ENCODE results near the gene TCEAL6.
A peak's percentile ranks its signal among the peaks of the same experiment; 100 is the strongest.
"Not testable (repeated sequence)": the region's sequence is repeated elsewhere in the genome, so short reads cannot be mapped to it uniquely, and the experiment has no call there.

The TCEAL6 gene

GRCh38 chrX:102142274-102142673 is at the start of gene TCEAL6:
Gene TCEAL6 (minus strand): TSS chrX:102142481.
- not testable (repeated sequence) for DNase-seq

- no peak for DNase-seq
These were observed 43.9 kb upstream of the TCEAL6 start for GRCh38 chrX:102185967-102186720.

DNA sequence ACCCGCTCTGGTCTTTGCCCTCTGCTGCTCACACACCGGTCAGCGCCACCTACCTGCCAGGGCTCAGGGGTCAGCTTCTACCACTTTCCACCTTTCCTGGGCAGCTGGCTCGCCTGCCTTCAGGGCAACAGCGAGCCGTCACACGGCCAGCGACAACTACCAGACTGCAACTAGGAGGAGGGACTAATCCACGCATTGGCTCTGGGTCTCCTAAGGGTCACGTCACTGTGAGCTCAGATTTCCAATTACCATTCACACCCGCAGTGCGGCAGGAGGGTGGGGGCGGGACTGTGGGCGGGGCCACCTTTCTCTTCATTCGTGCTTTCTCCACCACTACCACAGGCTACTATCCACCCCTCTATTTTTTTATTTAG is 13.5 kb upstream of the TCEAL6 start, which contains the start of gene BEX5:
TSS of gene BEX5 (minus strand) at position 172 of the 374 bp plus-strand sequence. CDS start 1,712 bp downstream, outside the sequence.
- DNase-seq, result peak; percentile 65

DNA sequence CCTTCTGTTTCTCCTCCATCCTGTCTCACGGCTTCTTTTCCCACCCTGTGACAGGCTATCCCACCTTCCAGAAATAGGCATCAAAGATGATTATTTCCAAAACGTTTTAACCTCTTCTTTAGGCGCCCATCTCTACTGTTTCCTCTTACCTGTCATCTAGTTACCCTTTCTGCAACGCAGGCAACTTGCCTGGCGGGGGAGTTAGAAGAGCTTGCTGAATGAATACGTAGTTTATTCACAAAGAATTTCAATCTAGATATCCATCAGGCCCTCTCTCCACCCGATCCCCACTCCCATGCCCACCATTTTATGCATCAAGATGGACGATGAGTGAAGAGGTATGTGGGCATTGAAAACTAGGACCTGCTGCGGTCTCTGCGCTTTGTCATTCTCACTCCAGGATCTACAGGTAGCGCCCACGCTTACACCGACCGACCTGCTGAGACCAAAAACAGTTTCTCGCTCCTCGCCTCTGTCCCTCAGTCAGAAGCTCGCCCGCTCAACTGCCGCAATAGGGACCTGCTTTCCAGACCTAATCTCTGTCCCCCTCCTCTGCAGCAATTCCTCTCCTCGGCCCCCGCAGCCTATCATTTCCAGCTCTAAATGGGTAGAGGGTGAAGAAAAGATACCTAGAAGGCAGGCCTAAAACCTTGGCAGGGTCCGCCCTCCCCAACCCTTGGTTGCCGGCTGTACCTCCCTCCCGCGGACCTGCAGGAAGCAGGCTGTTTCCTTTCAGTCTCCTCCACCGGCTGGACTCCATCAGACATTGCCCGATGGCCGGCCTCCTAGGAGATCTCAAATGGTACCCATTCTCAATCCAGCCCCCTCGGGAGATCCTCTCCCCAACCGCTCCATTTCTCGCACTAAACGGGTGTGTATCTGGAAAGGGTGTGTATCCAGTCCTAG is 12.9 kb upstream of the TCEAL6 start:
- DNase-seq, result peak; percentile 15

- DNase-seq, result no peak
These were observed 12.1 kb upstream of the TCEAL6 start for GRCh38 chrX:102154218-102154860.

DNA sequence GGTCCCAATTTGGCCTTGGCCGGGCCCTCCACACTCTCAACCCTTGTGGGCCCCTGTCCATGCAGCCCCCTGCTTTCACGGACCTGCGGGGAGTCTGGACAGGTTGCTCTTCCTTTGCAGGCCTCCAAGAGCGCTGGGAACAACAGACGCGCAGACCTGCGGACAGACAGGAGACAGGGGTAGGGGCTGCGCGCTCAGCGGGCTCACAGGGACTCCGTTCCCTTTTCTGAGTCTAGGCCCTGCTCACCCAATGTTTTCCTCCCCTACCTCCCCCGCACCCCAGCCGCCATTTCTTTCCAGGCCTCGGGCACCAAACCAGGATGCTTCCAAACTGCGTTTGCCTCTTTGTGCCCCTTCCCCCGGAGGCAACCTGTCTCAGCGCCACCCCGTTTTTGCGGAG is 650 bp downstream of the TCEAL6 start:
- not testable (repeated sequence) for DNase-seq

DNA sequence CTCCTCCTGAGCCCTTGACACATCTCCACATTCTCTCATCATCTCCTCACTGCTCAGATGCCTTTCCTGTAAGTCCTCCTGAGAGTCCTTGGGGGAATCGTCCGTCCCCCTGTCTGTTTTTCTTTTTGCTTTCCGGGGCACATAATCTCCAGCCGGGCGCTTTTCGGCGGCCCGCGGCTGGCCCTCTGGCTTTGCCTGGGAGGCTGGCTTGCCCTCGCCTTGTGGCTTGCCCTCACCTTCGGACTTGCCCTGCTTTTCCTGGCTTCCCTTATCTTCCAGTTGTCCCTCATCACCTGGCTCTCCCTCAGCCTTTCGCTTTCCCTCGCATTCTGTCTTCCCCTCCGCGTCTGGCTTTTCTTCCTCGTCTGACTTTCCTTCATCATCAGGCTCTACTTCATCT is 1.4 kb downstream of the TCEAL6 start:
- DNase-seq, result not testable (repeated sequence)

DNA sequence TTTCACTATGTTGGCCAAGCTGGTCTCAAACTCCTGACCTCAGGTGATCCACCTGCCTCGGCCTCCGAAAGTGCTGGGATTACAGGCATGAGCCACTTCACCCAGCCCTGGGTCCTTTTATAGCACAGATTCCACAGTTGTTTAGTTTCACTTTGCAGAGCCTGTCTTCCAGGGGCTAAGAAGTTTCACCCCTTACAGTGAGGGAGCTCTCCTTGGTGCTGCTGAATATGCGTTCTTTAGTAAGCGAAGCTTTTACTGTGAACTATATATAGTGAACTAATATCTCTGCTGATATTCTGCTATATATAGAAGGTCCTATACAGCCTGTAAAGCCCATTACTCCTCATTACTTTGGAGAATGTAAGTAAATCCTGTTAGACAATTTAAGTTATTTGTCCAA is 4.2 kb downstream of the TCEAL6 start:
- no peak for DNase-seq

GRCh38 chrX:102129473-102129872 is 12.8 kb downstream of the TCEAL6 start:
- DNase-seq, result no peak

GRCh38 chrX:102126863-102127262 is 15.4 kb downstream of the TCEAL6 start:
- no peak for DNase-seq

GRCh38 chrX:102126080-102126818 is 16.0 kb downstream of the TCEAL6 start:
- not testable (repeated sequence) for DNase-seq

- not testable (repeated sequence) for DNase-seq
These were observed 16.8 kb downstream of the TCEAL6 start, which contains the start of gene TCEAL2 for GRCh38 chrX:102125436-102125835. Gene TCEAL2 (plus strand): TSS chrX:102125679. CDS start chrX:102126831, 1,152 bp downstream.

- not testable (repeated sequence) for DNase-seq
These were observed 17.3 kb downstream of the TCEAL6 start for GRCh38 chrX:102125014-102125413.

DNA sequence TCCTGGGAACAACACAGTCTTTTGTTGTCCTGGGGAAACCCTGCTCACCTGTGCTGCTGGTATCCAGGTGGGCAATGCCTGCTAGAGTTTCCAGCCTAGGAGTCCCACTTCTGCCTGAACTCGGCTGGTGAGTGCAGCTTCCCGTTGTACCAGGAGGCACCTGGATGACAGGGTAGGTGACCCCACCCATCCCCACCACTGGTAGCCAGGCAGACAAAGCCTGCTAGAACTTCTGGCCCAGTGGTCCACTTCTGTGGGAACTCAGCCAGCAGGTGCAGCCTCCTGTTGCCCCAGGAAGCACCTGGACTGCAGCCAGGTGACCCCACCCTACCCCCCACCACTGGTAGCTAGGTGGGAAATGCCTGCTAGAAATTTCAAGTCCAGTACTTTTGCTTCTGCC is 26.5 kb downstream of the TCEAL6 start:
- no peak for DNase-seq

DNA sequence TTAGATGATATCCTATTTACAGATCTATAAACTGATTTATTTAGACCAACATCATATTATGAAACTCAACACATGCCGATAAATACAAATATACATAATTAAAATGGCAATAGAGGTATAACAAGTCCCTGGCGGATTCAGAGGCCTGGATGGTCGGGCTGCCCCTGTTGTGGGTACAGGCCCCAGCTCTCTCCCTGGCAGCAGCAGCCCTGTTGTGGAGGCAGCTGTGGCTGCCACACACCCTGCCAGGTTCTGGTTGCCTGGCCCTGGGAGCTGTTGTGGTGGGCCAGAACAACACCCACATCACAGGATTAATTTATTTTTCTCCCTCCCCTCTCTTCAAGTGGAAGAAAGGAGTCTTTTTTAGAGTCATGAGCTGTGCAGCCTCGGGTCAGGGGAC is 28.9 kb downstream of the TCEAL6 start:
- no peak for DNase-seq

All from NCI-H748 treated with DMSO at 0.1 percent for 48 hours (cell line).